HG03460 (cell line): ENCODE measurements around the gene ARHGAP8.

Experiments
- ATAC-seq: cut with Tn5 transposase; IDR thresholded peaks from one replicate; pipeline ENCODE4 v1.9.1; 2021; ENCODE audit not compliant: unreplicated experiment

Gene ARHGAP8

GRCh38 chr22:44752285-44753188 lies at the start of gene ARHGAP8:
TSS of gene ARHGAP8 (plus strand) at chr22:44752575. CDS start at chr22:44786528, 33,953 bp downstream.
- ATAC-seq: no peak

DNA sequence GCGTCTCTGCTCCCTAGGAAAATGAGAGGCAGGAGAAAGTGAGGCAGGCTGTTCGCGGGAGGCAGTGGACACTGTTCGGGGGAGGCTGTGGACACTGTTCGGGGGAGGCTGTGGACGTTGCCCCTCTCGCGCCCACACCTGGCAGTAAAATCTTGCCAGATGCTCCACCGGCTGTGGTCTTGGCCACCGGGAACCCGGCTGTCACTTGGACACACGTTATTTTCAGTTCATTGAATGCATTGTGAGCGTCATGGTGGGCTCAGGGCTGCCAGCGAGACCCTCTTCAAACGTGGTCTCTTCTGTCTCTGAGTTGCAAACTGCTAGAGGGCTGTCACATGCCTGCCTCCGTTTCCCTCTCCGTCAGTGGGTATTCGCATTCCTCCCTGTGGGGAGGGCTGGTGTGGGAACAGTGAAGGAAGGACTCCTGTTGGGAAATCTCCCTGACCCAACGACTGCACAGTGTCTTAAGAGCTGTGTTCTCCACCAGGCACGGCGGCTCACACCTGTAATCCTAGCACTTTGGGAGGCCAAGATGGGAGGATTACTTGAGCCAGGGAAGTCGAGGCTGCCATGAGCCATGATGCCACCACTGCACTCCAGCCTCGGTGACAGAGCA lies 49.0 kb upstream of the ARHGAP8 start:
- ATAC-seq: no peak

- no peak for ATAC-seq
These were observed 48.0 kb upstream of the ARHGAP8 start for GRCh38 chr22:44704159-44705021.

DNA sequence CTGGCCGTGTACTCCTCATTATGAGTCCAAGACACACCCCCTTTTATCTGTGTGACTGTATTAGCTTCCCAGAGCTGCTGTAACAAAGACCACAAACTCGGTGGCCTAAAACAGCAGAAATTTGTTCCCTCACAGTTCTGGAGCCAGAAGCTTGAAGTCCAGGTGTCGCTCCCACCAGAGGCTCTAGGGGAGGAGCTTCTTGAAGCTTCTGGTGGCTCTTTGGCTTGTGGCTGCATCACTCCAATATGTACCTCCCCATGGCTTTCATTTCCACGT lies 47.4 kb upstream of the ARHGAP8 start:
- no peak for ATAC-seq

- ATAC-seq: no peak
These were observed 45.9 kb upstream of the ARHGAP8 start for GRCh38 chr22:44706488-44706887.

DNA sequence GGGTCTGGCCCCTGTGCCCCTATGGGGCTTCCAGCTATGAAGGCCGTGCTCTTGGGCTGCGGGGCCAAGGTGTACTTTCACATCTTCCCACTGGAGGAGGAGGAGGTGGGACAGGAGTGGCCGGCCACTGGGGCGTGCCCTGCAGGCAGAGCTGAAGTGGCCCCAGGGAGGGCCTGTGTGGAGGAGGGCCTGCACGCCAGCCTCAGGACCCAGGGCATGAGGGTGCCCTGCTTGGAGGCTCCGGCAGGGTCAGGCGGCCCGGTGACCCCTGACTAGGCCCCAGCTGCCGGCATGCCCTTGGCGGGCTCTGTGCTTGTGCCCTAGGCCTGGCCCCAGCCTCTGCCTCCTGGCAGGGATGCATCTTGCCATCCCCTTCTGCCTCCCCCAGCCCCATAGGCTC lies 45.2 kb upstream of the ARHGAP8 start:
- no peak for ATAC-seq

DNA sequence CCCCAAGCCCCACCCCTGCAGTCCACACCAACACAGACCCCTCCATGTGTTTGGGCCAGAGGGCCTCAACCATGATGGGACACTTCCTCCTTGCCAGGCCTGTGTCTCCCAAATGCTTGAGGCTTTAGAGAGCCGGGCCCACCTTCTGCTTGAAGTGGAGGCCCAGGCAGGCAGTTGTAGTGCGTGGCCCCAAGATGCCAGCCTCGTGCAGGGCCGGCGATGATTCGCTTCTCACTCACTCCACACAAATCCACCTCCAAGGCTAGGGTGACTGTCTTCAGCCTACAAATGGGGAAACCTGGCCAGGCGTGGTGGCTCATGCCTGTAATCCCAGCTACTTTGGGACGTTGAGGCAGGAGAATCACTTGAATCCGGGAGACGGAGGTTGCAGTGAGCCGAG lies 44.6 kb upstream of the ARHGAP8 start:
- ATAC-seq: no peak

GRCh38 chr22:44709881-44710392 lies 42.4 kb upstream of the ARHGAP8 start:
- ATAC-seq: no peak

DNA sequence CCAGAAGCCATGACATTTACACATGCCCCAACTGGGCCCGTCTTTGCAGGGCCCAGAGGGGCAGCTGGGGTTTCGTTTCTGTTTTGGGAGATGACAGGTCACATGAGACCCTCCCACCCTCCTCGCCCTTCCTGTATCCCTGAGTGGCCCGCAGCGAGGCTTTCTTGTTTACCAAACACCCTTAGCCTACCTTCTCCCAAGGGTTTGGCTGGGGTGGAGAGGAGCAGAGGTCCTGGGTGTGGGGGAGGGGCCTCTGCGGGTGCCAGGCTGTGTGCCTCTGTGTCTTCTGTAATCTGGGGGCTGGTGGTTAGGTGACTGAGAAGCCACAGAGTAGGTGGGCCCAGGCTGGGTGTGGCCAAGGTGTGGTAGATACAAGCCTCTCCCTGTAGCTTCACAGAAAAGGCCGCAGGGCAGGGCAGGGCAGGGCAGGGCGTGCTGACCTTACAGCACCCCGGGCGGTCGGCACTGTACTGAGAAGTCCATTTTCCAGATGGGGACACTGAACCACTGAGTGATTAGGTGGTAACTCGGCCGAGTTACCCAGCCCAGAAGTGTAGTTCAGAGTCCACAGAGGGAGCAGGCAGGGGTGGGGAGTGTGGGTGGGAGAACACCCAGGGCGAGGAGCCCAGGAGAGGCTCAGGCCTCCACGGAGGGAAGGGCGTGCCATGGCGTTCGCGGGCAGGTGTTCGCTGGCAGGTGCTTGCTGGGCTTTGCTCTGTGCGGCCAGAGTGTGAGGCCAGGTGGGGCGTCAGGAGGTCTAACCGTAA lies 41.7 kb upstream of the ARHGAP8 start:
- ATAC-seq: no peak

DNA sequence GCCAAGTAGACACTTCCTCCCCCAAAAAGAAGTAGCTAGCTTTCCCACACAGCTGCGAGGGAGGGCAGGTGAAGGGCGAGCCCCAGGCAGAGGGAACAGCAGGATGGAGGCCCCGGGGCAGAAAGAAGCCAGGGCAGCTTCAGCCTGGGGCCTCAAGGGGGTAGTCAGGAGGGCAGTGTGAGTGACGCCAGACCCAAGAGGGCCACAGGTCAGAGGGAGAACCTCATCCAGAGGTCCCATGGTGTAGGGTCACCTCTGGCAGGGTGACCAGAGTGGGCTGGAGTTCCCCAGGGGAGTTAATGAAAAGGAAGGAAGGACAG lies 41.2 kb upstream of the ARHGAP8 start:
- no peak for ATAC-seq

GRCh38 chr22:44711690-44712555 lies 40.5 kb upstream of the ARHGAP8 start:
- no peak for ATAC-seq

- no peak for ATAC-seq
These were observed 39.4 kb upstream of the ARHGAP8 start for GRCh38 chr22:44712962-44713361.

DNA sequence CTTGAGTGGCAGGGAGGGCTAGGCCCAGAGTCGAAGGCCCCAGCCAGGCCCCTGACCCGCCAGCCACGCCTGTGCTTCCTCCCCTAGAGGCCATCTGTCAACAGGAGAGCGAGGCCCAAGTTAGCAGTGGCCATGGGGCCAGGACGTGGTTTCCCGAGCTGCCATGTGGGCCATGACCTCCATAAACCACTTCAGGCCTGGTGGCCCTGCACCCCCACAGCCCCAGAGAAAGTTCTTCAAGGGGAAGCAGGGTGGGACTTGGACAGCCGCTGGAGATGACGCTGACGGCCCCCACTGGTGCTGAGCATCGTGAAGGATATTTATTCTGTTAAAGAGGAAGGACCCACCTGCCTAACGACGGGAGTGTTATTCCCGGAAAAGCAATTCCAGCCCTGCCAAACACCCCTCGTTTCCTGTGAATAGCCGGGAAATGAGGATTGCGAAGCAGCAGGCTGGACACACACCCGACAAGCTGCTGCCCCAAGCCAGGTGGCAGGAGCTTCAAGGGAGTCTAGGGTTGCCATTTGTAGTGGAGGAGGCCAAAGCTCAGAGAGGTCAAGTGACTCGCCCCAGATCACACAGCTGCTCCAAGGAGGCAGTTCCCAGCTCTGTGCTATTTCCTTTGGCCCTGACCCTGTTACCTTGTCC lies 37.5 kb upstream of the ARHGAP8 start:
- no peak for ATAC-seq

- no peak for ATAC-seq
These were observed 34.0 kb upstream of the ARHGAP8 start for GRCh38 chr22:44718418-44718817.

GRCh38 chr22:44719586-44720368 lies 32.6 kb upstream of the ARHGAP8 start:
- ATAC-seq: no peak

- no peak for ATAC-seq
These were observed 31.2 kb upstream of the ARHGAP8 start for GRCh38 chr22:44721213-44721612.

- no peak for ATAC-seq
These were observed 29.8 kb upstream of the ARHGAP8 start for GRCh38 chr22:44722611-44723010.

DNA sequence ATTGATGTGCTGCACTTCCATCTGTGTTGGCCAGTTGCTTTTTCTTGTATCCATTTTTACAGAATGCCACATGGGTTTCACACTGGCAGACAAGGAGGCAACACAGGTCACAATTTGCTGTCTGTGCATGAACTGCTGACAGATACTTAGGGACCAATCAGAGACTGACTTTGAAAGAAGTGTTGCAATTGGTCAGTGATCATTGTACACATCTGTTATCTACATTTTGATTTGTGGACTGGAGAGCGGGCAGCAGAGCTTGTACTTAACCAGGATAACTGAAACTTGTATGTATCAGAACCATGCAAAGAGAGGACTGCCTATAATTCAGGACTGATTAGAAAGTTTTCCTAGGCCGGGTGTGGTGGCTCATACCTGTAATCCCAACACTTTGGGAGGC lies 28.6 kb upstream of the ARHGAP8 start:
- no peak for ATAC-seq

DNA sequence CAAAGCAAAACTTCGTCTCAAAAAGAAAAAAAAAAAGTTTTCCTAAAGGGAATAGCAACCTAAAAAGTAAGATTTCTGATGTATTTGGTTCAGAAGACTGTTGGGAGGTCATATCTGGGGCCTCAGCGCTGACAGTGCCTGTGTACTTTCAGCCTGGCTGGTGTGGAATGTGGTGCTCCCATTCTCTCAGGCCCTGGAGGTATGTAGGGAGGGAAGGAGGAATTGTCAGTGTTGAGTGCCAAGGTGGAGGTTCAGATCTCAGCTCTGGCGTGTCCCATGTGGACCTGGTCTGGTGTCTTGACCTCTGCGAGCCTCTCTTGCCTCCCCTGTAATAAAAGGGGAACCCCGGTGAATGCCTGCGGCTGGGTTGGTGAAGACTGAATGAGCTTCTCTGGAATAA lies 28.0 kb upstream of the ARHGAP8 start:
- ATAC-seq: no peak
